Ascending aorta (tissue), 2 donors: ENCODE data around the gene MEIKIN. TPM values are rescaled to one million over a fixed set of nuclear protein-coding genes. Genes with fewer than 3 reads are reported as not detected.

Source experiments
- DNase-seq, 2 donors: peaks; one replicate each; pipeline ENCODE4 v3.0.0-alpha.2; 2019; ENCODE audit warnings: low spot score in 2 of 2
- H3K27ac ChIP-seq, 2 donors: fragments of 200-600 bp; sonication (generic); one replicate each; pipeline ENCODE4 v1.5.1; 2016 to 2017; ENCODE audit warnings: mild to moderate bottlenecking in 1 of 2
- H3K27me3 ChIP-seq: fragments of 200-600 bp; sonication (generic); one replicate; pipeline ENCODE4 v1.5.1; 2017
- H3K36me3 ChIP-seq, 2 donors: fragments of 200-600 bp; sonication (generic); one replicate each; pipeline ENCODE4 v1.5.1; 2016
- H3K4me1 ChIP-seq, 2 donors: fragments of 200-600 bp; sonication (generic); one replicate each; pipeline ENCODE4 v1.5.1; 2016 to 2017; ENCODE audit warnings: mild to moderate bottlenecking in 1 of 2
- H3K4me3 ChIP-seq, 2 donors: fragments of 200-600 bp; sonication (generic); one replicate each; pipeline ENCODE4 v1.5.1; 2016 to 2017; ENCODE audit warnings: mild to moderate bottlenecking in 1 of 2
- H3K9me3 ChIP-seq, 2 donors: fragments of 200-600 bp; sonication (generic); one replicate each; pipeline ENCODE4 v1.5.1; 2016
- intact Hi-C: fragments of 100-400 bp; cut with DNase I; formaldehyde crosslinking; loops from one replicate; pipeline ENCODE4 v1.15.1; 2023
- total RNA-seq: library from RNA; depleted of rRNA; stranded (reverse); fragments of >200 nt; gene quantifications from one replicate; pipeline ENCODE4 v1.1.0, GENCODE V29; 2016
- TF ChIP-seq, protein P1 (sequence below), 3 experiments: fragments of 200-600 bp in 2 of 3; fragments of 450-650 bp in 1 of 3; sonication (generic) in 2 of 3; IDR thresholded peaks; one replicate each; pipeline ENCODE4 v1.5.1; 2016 to 2019; ENCODE audit warnings: antibody characterized with exemption in 3 of 3, mild to moderate bottlenecking in 1 of 3, moderate library complexity in 1 of 3

Gene MEIKIN
- total RNA-seq, 1 donor from 2014 or later, result not detected

DNA sequence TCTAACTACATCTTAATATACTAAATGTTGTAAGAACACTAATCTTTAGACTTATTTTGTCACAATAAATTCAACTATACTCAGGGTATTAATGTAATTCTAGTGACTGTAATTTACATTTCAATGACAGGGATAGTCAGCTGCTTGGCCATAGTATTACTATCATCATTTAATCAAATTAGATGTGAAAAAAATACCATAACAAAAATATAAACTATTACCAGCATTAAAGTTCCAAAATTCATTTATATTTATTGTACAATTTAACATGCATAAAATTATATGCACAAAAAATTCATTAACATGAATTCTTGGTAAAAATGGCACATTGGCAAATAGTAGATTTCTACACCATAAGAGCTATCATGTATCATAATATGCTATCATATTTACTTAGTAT lies 177.6 kb downstream of the MEIKIN start:
- H3K4me1 ChIP-seq, result peaks cover 0 to 20% of the 10 kb centered on the region in 2 donors
- DNase-seq, result no peak
- peaks cover 0 to 5% of the 10 kb centered on the region in 2 donors for H3K9me3 ChIP-seq
- H3K27me3 ChIP-seq, result no peaks in the 10 kb centered on the region
- no peak overlapping the region for H3K4me3 ChIP-seq
- TF ChIP-seq, protein P1, sequence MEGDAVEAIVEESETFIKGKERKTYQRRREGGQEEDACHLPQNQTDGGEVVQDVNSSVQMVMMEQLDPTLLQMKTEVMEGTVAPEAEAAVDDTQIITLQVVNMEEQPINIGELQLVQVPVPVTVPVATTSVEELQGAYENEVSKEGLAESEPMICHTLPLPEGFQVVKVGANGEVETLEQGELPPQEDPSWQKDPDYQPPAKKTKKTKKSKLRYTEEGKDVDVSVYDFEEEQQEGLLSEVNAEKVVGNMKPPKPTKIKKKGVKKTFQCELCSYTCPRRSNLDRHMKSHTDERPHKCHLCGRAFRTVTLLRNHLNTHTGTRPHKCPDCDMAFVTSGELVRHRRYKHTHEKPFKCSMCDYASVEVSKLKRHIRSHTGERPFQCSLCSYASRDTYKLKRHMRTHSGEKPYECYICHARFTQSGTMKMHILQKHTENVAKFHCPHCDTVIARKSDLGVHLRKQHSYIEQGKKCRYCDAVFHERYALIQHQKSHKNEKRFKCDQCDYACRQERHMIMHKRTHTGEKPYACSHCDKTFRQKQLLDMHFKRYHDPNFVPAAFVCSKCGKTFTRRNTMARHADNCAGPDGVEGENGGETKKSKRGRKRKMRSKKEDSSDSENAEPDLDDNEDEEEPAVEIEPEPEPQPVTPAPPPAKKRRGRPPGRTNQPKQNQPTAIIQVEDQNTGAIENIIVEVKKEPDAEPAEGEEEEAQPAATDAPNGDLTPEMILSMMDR (IDR thresholded peaks at IDR 0.05), result no peak
- no peaks in the 10 kb centered on the region for H3K36me3 ChIP-seq
- intact Hi-C loops, result no loop called here
- no peak overlapping the region for H3K27ac ChIP-seq

DNA sequence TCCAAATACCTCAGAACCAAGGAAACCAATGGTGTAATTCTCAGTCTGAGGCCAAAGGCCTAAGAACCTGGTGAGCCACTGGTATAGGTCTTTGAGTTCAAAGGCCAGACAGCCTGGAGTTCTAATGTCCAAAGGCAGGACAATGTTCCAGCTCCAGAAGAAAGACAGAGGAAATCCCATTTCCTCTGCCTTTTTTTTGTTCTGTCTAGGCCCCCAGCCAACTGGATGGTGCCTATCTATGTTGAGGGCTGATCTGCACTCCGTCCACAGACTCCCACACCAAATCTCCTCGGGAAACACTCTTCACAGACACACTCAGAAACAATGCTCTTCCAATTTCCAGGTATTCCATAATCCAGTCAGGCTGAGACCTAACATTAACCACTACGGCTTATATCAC lies 178.8 kb downstream of the MEIKIN start:
- TF ChIP-seq, protein P1 (IDR thresholded peaks at IDR 0.05), result no peak
- no peak for DNase-seq
- no peak overlapping the region for H3K4me3 ChIP-seq
- H3K4me1 ChIP-seq, result peaks cover 0 to 15% of the 10 kb centered on the region in 2 donors
- no peak overlapping the region for H3K27ac ChIP-seq
- no peaks in the 10 kb centered on the region for H3K36me3 ChIP-seq
- H3K27me3 ChIP-seq, result no peaks in the 10 kb centered on the region
- intact Hi-C loops, result no loop called here
- H3K9me3 ChIP-seq, result peaks cover 0 to 5% of the 10 kb centered on the region in 2 donors

DNA sequence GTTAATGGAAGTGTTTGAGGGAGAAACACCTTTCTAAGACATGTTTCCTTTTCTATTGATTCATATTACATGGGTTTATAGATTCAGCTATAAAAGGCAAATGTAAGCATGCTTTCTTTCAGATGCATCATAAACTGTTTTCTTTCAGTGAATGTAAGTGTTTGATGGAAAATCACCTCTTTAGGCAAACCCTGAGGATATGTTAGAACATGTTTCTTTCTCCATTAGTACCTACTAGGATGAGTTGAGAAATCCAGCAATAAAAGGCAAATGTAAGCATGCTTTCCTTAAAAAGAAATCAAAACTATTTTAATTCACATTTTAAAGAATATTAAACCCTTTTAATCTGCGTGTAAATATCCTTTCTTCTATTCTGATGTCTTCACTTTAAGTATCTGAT lies 180.2 kb downstream of the MEIKIN start:
- no peak overlapping the region for H3K27ac ChIP-seq
- intact Hi-C loops, result no loop called here
- peaks cover 0 to 5% of the 10 kb centered on the region in 2 donors for H3K9me3 ChIP-seq
- H3K36me3 ChIP-seq, result no peaks in the 10 kb centered on the region
- no peak for DNase-seq
- TF ChIP-seq, protein P1 (IDR thresholded peaks at IDR 0.05), result no peak
- H3K27me3 ChIP-seq, result no peaks in the 10 kb centered on the region
- H3K4me3 ChIP-seq, result no peak overlapping the region
- peaks cover 0 to 11% of the 10 kb centered on the region in 2 donors for H3K4me1 ChIP-seq

DNA sequence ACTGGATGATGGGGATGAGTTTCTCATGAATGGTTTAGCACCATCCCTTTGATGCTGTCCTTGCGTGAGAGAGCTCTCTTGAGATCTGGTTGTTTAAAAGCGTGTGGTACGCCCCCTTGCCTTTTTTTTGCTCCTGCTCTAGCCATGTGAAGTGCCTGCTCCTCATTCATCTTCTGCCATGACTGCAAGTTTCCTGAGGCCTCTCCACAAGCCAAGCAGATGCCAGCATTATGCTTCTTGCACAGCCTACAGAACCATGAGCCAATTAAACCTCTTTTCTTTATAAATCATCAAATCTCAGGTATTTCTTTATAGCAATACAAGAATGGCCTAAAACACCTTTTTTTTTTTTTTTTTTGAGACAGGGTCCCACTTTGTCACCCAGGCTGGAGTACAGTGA lies 181.5 kb downstream of the MEIKIN start:
- no peak overlapping the region for H3K4me3 ChIP-seq
- no peak for DNase-seq
- no peaks in the 10 kb centered on the region for H3K36me3 ChIP-seq
- peaks cover 0 to 5% of the 10 kb centered on the region in 2 donors for H3K9me3 ChIP-seq
- TF ChIP-seq, protein P1 (IDR thresholded peaks at IDR 0.05), result no peak
- peaks cover 0 to 11% of the 10 kb centered on the region in 2 donors for H3K4me1 ChIP-seq
- H3K27me3 ChIP-seq, result no peaks in the 10 kb centered on the region
- H3K27ac ChIP-seq, result no peak overlapping the region
- intact Hi-C loops, result no loop called here

DNA sequence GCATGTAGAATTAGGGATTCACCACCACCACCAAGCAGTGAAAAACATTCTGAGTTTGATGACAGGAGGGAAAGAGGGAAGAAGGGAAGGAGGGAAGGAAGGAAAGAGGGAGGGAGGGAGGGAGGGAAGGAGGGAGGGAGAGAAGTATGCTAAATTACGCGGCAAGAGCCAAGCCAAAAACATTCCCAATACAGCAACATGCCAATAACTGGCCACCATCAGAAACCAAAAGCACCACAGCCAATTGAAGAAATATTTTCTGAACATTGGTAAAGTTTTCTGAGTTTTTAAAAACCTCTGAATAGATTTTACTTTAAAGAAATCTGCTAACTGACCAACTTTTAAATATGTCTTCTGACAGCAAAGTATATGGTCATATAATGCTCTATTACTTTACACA lies 184.7 kb downstream of the MEIKIN start:
- Histone ChIP-seq H3K36me3 (no peaks in the 10 kb centered on the region), H3K27ac (no peak overlapping the region), H3K27me3 (no peaks in the 10 kb centered on the region), H3K9me3 (no peaks in the 10 kb centered on the region), H3K4me1 (peaks cover 9 to 14% of the 10 kb centered on the region in 2 donors), H3K4me3 (no peak overlapping the region)
- intact Hi-C loops, result no loop called here
- no peak for DNase-seq
- TF ChIP-seq, protein P1 (IDR thresholded peaks at IDR 0.05), result no peak

DNA sequence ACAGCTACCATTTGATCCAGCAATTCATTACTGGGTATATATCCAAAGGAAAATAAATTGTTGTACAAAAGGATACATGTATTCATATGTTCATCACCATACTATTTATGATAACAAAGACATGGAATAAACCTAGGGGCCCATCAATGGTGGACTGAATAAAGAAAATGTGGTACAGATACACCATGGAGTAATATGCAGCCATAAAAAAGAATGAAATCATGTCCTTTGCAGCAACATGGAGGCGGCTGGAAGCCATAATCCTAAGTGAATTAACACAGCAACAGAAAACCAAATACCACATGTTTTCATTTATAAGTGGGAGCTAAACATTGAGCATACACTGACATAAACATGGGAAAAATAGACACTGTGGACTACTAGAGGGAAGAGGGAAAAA lies 185.8 kb downstream of the MEIKIN start:
- Histone ChIP-seq H3K36me3 (no peaks in the 10 kb centered on the region), H3K9me3 (no peaks in the 10 kb centered on the region), H3K27me3 (no peaks in the 10 kb centered on the region), H3K4me3 (no peak overlapping the region), H3K27ac (no peak overlapping the region), H3K4me1 (peaks cover 9 to 11% of the 10 kb centered on the region in 2 donors)
- TF ChIP-seq, protein P1 (IDR thresholded peaks at IDR 0.05), result no peak
- no peak for DNase-seq
- intact Hi-C loops, result no loop called here
